Lower leg skin (tissue), 3 donors: ENCODE results near the gene PDZD7.

Experiments
- CTCF ChIP-seq, 3 donors: fragments of 450-650 bp; IDR thresholded peaks; one replicate each; pipeline ENCODE4 v1.5.1; 2016; ENCODE audit warnings: antibody characterized with exemption in 3 of 3, mild to moderate bottlenecking in 3 of 3, moderate library complexity in 2 of 3
- POLR2A ChIP-seq, 2 donors: fragments of 450-650 bp; IDR thresholded peaks; one replicate each; pipeline ENCODE4 v1.6.1; 2016 to 2017; ENCODE audit warnings: antibody characterized with exemption in 2 of 2, mild to moderate bottlenecking in 1 of 2, moderate library complexity in 1 of 2

- TF ChIP-seq CTCF (IDR thresholded peaks at IDR 0.05) (no peak), POLR2A (IDR thresholded peaks at IDR 0.05) (no peak)
Observed at GRCh38 chr10:100965820-100966219, 65.1 kb downstream of the PDZD7 start.
